Activated CD8-positive, alpha-beta memory T cell treated with anti-CD3 and anti-CD28 coated beads for 24 hours (primary cell): ENCODE measurements around the gene EVC.

Experiments
- DNase-seq: peaks from one replicate; pipeline ENCODE4 v3.0.0-alpha.2; 2020

EVC gene

DNA sequence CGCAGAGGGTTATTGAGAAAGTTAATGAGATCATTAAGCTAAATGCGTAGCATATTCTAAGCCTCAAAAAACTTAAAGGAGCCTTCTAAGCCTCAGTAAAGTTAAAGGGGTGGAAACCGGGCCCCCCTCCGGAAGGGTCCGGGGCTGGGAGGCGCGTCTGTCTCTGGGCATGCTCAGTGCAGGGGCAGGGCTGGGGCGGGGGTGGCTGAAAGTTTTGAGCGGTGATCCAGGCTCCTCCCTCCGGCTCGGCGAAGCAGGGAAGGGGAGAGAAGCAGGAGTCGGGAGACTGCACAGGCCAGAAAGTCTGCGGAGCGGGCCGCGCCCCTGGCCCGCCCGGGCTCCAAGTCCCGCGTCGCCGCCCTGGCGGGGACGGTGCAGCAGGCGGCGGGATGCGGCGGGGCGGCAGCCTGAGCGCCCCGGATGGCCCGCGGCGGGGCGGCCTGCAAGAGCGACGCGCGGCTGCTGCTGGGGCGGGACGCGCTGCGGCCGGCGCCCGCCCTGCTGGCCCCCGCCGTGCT lies at the start of gene EVC:
EVC (plus strand) TSS at position 241 of the 518 bp plus-strand sequence; CDS start at position 421, 180 bp downstream.
- DNase-seq: no peak

DNA sequence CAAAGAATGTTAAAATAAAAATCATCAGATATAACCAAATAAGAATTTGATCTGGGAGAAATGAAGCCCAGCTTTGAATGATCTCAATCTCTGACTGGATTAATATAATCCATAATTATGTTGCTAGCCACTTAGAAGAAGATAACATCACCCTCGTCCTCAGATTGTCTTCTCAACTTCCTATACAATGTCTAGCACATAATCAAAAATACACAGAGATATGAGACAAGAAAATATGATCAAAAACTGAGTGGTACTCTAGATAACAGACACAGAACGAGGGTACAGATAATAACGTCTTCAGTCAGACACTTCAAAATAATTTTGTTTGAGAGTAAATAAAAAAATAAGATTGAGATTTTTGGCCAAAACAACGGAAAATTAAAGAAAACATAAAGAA lies 49.8 kb upstream of the EVC start:
- DNase-seq: no peak

DNA sequence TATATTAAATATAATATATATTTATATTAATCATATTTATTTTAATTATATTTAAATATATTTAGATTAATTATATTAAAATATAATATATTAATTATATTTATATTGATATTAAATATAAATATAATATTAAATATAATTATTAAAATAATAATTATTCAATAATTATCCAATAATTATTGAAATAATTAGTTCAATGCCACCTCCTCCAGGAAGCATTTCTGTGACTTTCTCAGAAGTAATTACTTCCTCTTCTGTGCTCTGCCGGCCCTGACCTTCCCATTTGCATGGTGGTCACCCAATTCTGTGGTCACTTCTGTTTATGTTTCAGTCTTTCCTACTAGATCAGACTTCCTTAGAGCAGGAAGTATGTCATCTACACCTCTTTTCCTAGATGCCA lies 48.4 kb upstream of the EVC start:
- DNase-seq: no peak

DNA sequence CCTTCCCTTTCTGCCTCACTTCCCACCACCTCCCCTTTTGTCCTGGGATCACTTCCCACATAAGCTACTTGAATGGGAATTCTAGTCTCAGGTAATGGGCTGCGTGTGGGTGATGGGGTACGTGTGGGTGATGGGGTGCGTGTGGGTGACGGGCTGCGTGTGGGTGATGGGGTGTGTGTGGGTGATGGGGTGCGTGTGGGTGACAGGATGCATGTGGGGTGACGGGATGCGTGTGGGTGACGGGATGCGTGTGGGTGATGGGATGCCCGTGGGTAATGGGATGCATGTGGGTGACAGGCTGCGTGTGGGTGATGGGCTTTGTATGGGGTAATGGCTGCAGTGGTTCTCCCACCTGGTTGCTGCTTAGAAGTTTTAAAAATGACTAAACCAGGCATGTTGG lies 46.2 kb upstream of the EVC start:
- no peak for DNase-seq

DNA sequence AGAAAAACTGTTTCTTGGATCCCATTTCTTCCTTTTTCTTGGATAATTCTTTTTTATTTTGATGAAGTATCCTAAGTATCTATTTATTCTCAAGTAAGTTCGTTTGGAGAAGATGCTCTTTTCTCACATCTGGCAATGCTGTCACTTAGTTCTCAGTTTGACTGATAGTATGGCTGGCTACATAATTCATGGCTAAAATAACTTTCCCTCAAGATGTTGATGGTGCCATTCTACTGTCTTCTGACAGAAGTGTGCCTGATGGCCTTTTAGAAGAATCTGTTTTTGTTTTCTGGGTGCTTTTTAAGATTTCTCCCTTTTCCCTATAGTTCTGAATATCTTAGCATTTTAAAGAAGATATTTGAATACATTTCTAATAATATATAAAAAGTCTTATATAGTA lies 44.3 kb upstream of the EVC start:
- no peak for DNase-seq

DNA sequence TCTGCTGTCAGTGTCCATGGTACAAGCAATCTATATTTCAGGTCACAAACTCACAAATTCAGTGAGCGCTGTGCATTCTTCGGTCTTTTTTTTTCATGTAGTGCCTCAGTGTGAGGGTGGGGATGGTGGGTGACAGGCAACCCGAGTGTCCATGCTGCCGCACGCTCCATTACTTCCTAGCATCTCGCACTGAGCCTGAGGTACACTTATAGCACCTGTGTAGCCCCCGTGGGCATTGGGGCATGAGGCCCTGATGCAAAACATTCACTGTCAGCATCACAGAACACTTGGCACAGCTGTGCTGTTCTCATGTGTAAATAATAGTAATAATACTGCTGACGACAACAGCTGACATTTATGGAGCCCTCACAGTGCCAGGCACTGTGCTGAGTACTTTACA lies 34.2 kb upstream of the EVC start:
- DNase-seq: no peak

DNA sequence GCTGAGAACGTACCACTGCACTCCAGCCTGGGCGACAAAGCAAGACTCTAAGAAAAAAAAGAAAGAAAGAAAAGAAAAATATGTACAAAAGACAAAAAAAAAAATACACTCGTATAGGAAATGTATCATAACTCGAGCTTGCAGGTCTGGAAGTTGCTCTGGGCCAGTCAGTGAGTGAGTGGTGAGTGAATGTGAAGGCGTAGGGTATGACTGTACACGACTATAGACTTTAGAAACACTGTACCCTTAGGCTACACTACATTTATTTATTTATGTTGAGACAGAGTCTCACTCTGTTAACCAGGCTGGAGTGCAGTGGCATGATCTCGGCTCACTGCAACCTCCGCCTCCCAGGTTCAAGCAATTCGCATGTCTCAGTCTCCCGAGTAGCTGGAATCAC lies 32.0 kb upstream of the EVC start:
- no peak for DNase-seq

DNA sequence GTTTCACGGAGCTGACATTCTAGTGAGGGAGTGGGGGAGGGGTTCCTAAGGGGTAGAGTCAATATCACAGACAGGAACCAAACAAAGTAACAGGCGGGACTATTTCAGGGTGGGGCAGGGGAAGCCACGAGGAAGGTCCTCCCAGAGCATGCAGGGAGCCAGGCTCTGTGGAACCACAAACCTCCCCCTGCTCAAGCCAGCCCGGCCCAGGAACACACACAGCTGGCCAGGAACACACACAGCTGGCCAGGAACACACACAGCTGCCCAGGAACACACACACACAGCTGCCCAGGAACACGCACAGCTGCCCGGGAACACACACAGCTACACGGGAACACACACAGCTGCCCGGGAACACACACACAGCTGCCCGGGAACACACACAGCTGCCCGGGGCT lies 27.4 kb upstream of the EVC start:
- no peak for DNase-seq

DNA sequence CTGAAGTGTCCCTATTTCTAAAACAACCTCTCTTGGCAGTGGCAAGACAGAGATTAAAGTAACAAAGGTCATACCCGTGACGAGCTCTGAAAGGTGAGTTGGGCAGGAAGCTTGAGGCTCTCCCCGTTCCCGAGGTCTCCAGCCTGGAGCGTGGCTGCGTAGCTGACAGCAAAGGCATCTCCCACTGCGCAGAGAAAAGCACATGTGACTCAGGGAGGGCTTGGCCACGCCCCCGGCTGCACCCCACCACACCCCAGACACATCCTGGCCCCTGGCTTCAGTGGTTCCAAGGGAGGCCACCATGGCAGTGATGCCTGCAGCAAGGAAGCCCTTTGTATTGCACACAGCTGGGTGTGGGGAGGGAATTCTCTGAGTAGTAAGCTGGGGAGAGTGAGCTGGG lies 25.7 kb upstream of the EVC start:
- DNase-seq: no peak

DNA sequence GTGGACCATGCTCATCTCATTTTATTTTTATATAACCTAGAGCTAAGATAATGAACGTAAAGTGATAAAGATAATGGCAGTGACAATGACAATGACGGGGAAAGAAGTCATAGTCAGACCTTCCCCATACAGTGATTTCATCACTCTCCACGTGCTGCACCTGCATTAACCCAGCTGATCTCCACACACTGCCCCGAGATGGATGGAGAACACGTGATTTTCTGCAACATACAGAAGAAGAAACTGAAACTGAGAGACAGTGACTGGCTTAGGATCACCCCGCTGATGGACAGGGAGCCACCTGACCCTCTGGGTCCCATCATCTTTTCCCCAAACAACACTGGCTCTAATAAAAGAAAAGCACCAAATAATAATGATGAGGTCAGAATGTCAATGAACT lies 24.7 kb upstream of the EVC start:
- DNase-seq: no peak

DNA sequence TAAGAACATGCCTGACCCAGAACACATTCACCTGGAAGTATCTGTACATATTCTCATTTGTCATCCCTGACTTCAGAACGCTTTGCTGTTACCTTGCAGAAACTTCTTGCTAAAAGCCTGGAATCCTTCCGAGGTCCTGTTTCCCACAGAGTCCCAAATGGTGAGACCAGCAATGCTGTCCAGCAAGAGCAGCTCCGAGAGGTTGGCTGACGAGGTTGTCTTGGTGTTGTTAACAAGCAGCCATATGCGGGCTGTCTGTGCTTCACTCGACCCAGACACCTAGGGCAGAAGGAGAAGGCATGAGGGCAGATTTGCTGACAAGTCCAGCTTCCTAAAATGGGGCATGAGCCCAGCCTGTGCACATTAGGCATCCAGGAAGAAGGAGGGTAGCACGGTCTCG lies 21.9 kb upstream of the EVC start:
- DNase-seq: no peak

DNA sequence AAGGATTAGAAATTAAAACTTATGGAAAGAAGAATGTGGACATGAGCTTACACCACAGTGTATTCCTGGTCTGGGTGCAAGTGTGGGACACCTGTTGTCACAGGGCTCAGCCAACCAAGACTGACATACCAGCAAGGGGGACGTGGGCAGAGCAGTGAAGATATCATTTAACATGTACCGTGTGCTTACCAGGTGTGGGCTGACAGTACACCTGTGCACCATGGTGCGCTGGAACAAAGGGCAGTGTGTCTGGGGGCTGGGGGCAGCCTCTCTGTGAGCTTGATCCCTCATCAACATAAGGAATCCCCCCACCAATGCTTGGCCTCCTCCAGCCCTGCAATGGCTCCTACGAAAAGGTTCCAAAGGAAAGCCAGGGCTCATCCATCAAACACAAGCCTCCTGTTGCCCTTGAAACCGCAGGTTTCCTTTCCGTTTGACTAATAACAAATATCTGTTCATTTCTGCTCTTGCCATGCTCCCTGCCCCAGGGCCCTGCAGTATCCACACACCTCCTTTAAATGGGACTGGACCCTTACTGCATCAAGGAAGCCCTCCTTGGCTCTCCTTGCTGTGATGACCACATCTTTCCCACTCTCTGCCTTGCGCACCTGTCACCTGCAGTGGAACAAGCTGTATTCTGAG lies 19.4 kb upstream of the EVC start:
- DNase-seq: no peak

DNA sequence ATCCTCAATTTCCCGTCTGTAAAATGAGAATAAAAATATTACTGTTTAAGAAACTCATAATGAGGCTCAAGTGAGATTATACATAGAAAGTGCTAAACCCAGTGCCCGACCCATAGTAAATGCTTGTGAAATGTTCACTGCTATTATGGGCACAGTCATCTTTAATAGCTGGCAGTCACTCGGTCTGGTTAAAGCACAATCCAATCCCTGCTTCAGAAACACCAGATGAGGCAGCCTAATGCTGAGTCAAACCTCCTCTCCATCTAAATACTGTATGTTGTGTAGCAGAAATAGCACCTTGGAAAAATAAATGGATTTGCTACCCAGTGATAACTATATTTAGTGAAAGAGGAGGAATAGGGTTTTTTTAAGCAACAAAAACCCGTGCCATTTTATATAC lies 17.1 kb upstream of the EVC start:
- no peak for DNase-seq

DNA sequence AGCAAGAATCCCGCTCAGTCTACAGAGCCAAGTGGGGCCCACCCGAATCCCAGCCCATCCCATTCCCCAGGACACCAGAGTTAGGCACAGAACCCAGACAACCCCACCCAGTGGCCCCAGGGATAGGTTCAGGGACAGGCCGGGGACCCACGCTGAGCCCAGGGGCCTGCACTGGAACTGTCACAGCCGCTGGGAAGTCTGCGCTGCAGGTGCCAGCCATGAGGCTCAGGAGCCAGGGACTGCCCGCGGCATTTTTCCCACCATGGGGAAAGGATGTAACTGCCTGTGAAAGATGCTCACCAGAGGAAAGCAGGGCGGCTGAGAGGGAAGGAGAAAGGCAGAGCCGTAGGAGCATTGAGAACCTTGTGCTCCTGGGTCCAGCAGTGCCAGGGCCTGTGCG lies 14.7 kb upstream of the EVC start:
- no peak for DNase-seq

DNA sequence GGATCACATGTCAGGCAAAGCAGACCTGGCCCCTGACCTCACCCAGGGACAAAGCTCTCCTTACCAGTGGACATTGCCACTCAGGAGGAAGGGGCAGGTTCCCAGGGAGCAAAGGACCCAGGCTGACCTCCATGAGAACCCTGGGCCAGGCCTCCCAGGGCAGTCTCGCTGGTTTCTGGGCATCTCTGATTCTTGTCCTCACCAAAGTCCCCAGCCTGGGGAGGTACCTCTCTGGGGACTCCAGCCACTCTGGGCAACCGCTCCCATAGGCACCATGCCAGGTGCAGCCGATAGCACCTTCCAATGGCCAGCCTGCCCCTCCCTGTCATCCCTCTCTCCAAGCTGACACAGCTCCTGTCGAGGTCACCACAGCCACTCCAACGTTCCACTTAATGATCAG lies 10.5 kb upstream of the EVC start:
- no peak for DNase-seq

DNA sequence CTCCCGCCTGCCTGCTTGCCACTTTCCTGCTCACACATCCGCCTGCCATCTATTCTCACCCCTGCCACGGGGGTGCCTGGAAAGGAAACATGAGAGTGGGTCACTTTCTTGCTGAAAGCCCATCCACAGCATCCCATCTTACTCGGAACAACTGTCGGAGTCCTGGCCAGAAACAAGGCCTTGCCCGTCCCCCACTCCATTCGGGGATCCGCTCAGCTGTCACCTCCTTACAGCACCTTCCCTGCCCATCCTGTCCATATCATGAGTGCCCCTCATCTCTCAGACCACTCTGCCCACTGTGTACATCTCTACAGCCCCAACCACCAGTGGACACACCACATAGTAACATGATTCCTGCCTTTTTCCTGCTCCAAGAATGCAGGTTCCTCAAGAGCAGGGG lies 9.0 kb upstream of the EVC start:
- DNase-seq: no peak

DNA sequence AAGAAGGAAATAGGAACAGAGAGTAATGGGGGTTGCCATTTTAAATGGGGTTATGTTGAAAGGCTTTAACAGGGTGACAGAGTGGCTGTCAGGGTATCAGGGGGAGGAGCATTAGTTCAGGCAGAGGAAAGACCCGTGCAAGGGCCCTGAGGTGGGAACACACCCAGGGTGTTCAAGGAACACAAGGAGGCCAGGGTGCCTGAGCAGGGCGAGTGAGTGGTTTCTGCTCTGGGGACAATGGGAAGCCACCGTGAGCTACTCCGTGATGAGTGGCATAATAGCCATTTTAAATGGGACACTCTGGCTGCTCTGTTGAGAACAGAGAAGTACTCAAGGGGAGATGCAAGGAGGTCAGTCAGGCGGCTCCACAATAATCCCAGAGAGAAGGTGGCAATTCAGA lies 7.2 kb upstream of the EVC start:
- no peak for DNase-seq

DNA sequence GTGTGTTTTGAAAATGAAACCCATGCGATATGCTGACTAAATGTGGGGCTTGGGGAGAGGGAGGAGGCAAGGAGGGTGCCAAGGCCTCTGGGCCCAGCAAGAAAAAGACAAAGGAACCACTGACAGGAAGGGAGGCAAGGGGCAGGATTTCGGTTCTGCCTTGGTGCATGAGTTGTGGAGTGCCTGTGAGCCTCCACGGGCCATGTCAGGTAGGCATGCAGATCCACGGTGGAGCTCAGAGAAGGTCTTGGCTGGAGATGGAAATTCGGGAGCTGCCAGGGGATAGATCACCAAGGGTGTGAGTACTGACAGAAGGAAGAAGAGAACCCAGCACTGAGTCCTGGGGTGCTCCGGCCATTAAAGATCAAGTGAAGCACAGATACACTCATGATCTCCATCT lies 6.7 kb upstream of the EVC start:
- no peak for DNase-seq

DNA sequence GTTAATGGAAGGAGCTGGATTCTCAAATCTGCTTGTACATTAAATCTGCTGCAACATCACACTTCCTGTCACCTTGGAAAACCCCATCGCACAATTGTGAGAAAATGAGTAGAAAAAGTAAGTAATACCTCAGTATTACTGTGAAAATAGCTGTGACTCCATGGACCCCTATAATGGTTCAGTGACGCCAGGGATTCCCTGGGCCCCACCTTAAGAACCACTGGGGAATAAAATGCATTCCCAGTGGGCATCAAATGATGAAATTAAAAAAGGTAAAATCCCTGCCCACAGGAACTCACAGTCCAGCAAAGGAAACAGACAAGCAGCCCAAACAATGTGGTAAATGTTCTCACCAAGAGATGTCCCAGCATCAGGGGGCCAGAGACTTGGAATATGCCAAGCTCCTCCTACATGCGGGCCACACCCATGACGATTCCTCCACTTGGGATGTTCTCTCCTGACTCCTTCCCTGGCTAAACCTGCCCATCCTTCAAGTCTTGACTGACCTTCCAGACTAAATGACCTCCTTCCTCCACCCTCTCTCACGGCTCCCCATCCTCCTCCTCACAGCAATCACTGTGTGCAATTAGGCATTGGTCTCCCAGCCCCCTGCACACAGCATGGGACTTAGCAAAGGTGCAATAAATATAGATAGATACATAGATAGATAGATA lies 5.2 kb upstream of the EVC start:
- DNase-seq: no peak

DNA sequence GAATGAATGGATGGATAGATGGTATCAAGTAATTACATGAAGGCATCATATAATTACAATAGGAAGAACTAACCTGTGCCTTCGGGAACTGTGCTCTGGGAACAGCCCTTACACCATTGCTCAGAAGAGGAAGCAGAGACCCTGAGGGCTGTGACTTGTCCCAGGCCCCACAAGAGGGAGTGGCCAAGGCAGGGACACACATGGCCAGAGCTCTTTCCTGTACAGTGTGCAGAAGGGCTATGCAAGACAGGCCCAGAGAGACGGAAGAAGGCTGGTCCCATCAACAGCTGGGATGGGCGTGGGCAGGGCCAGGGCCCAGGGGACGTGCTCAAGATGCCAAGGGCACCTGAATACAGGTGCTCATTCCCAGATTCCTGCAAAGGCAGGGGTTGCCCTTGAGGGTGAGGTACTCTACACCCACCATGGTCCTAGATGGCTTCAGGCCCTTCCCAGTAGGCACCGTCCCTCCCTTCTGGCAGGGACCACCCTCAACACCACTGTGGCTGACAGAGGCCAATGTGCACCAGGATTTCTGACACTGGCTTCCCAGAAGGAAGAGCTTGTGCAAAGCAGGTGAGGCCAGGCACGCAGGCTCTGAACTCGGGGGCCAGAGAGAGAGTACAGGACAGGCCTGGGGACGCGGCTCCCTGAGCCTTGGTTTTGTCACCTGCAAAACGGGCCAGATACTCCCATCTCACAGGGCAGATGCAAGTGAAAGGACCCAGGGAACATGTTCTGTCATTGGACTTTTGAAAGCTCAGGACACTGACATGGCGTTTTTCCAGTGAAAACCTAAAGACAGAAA lies 4.3 kb upstream of the EVC start:
- DNase-seq: no peak

DNA sequence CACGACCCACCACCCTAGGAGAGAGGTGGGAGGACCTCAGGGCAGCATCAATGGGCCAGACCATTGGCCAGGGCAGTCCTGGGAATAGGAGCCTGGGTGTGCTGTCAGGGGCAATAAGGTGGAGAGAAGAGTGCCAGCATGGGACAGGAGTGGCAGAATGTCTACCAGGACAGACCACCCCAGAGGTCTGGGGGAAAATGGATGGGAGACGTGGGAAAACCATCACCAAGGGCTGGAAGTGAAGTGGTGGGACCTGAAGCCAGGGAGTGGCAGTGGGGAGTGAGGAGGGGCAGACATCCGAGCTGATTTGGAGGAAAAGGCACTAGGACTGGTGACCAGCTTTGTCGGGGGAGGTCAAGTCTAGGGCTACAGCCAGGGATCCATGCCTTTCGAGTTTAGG lies 3.6 kb upstream of the EVC start:
- DNase-seq: no peak

DNA sequence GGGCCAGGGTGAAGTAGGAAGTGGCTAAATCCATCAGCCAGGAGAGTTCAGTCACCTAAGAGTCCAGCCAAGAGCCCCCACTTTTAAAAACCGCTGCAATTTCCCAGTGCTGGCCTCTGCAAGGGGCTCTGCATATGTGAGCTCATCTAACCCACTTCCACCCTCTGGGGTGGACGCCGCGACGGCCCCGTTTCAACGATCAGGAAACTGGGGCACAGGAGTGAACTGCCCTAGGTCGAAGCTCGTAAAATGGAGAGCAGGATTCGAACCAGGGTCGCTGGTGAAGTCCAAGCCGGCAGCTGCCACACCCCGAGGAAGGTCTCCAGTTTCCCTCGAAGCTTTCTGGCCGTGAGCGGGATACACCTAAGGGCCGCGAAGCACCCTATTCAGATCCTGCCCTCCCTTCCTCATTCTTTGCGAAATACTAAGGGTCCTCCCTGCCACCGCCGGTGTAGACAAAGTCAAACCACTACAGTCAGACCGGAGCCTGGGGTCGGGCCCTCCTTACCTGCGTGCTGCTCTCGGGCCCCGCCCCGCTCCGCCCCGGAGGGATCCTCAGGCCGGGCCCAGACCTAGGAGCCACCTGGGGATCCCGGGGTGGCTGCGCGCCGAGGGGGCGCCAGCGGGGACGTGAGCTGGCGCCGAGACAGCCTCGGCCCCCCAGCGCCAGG lies 3.1 kb upstream of the EVC start:
- DNase-seq: no peak

DNA sequence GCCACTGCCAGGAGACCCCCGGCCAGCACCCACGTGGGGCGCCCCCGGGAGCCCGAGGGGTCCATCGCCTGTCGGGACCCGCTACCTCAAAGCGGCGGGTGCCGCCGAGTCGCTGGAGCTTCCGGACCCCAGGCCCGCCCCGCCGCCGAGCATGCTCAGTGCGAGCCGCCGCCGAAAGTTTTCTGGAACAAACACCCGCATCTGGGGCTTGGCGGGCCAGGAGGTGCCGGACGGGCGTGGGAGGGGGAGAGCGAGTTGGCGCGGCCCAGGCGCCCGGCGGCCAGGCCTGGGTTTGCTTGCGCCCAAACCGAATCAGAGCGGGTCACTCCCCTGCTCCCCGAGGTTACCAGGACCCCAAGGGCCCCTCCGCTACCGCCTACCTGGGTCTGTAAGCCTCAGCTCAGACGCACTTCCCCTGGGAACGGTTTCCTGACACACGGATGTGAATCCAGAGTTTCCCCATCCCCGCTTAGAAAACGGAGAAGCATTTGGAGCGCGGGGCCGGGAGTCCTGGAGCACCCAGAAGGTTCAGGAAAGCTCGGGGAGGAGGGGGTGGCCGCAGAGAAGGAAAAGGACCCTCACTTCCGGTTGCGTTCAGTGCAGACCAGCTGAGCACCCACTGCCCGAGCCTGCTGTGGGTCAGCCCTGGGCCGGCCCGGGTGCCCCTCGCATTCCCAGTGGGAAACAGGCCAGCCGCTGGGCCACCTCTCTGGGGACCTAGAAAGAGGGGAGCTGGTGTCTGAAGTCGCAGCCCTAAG lies 2.4 kb upstream of the EVC start, which contains the start of gene EVC2:
EVC2 (minus strand) TSS at position 111 of the 758 bp plus-strand sequence; CDS start at position 65, 46 bp downstream.
- DNase-seq: peak; percentile 62
